Mammary epithelial cell (primary cell): ENCODE data around the gene TM9SF4.

Experiments
- EZH2 ChIP-seq: IDR thresholded peaks from 2 replicates; pipeline ENCODE4 v1.6.1; 2012; ENCODE audit warnings: low read length, inconsistent platforms, borderline replicate concordance
- TF ChIP-seq, protein P1 (sequence below), 2 donors: IDR thresholded peaks in 1 of 2; conservative IDR thresholded peaks in 1 of 2; 2 replicates each; pipeline ENCODE4 v1.5.1; 2011 to 2012; ENCODE audit warnings: inconsistent platforms in 2 of 2, low read length in 2 of 2, mild to moderate bottlenecking in 2 of 2, control low read depth in 1 of 2, low read depth in 1 of 2; ENCODE audit not compliant: insufficient read depth in 1 of 2; ENCODE audit errors: extremely low read depth in 1 of 2

DNA sequence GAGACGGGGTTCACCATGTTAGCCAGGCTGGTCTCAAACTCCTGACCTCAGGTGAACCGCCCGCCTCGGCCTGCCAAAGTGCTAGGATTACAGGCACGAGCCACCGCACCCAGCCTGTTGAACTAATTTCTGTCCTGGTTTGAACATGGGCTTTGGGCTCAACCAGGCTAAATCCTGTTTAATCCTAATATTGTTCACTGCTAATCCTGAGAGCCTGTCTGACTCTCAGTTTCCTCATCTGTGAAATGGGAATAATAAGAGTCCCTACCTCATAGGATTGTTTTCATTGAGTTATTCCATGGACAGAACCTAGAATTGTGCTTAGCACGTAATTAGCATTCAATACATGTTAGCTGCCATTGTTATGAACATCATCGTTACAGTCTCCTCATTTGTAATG, 17.4 kb downstream of the TM9SF4 start:
- no peak for TF ChIP-seq EZH2
- TF ChIP-seq, protein P1, sequence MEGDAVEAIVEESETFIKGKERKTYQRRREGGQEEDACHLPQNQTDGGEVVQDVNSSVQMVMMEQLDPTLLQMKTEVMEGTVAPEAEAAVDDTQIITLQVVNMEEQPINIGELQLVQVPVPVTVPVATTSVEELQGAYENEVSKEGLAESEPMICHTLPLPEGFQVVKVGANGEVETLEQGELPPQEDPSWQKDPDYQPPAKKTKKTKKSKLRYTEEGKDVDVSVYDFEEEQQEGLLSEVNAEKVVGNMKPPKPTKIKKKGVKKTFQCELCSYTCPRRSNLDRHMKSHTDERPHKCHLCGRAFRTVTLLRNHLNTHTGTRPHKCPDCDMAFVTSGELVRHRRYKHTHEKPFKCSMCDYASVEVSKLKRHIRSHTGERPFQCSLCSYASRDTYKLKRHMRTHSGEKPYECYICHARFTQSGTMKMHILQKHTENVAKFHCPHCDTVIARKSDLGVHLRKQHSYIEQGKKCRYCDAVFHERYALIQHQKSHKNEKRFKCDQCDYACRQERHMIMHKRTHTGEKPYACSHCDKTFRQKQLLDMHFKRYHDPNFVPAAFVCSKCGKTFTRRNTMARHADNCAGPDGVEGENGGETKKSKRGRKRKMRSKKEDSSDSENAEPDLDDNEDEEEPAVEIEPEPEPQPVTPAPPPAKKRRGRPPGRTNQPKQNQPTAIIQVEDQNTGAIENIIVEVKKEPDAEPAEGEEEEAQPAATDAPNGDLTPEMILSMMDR (conservative IDR thresholded peaks at IDR 0.05 in 1 of 2, IDR thresholded peaks at IDR 0.05 in 1 of 2; ENCODE audit: extremely low read depth in 1 of 2, insufficient read depth in 1 of 2, low read depth in 1 of 2, low read length in 2 of 2): no peak
